Body of pancreas (tissue), 4 donors: ENCODE results near the gene FOSL1. TPM values are rescaled to one million over a fixed set of nuclear protein-coding genes. Genes with fewer than 3 reads are reported as not detected.

Source experiments
- ATAC-seq: fragments of 150-250 bp; one replicate; pipeline ENCODE4 v1.9.1; 2016
- DNase-seq, 4 donors: peaks; one replicate each; pipeline ENCODE4 v3.0.0-alpha.2; 2019
- H3K27ac ChIP-seq, 4 donors: fragments of 200-600 bp; sonication (generic); 1 replicate in 3 of 4; 2 replicates in 1 of 4; pipeline versions ENCODE4 v1.5.1 to v1.6.1; 2016 to 2019; ENCODE audit warnings: mild to moderate bottlenecking in 1 of 4, mixed read lengths in 1 of 4, moderate library complexity in 1 of 4
- H3K27me3 ChIP-seq, 2 donors: fragments of 200-600 bp; sonication (generic); one replicate each; pipeline ENCODE4 v1.6.0; 2016; ENCODE audit warnings: mild to moderate bottlenecking in 1 of 2
- H3K36me3 ChIP-seq, 2 donors: fragments of 200-600 bp; sonication (generic); replicated peaks in 1 of 2; 2 replicates each; pipeline ENCODE4 v1.5.1; 2016; ENCODE audit warnings: low read depth in 2 of 2; ENCODE audit not compliant: insufficient read depth in 1 of 2
- H3K4me1 ChIP-seq: fragments of 200-600 bp; sonication (generic); one replicate; pipeline ENCODE4 v1.6.0; 2016
- H3K4me3 ChIP-seq, 2 donors: fragments of 200-600 bp; sonication (generic); 1 replicate in 1 of 2; 2 replicates in 1 of 2; pipeline ENCODE4 v1.5.1; 2016 to 2019
- H3K9me3 ChIP-seq, 3 donors: fragments of 200-600 bp; sonication (generic); 1 replicate in 2 of 3; 2 replicates in 1 of 3; pipeline ENCODE4 v1.5.1; 2016
- CTCF ChIP-seq, 7 experiments: fragments of 450-650 bp in 4 of 7; fragments of 200-600 bp in 3 of 7; sonication (generic) in 3 of 7; IDR thresholded peaks; one replicate each; pipeline ENCODE4 v1.5.1; 2016 to 2019; ENCODE audit warnings: antibody characterized with exemption in 7 of 7
- POLR2A ChIP-seq, 3 donors: fragments of 450-650 bp; IDR thresholded peaks; one replicate each; pipeline ENCODE4 v1.6.1; 2016; ENCODE audit warnings: antibody characterized with exemption in 3 of 3, mild to moderate bottlenecking in 2 of 3
- WGBS, 2 donors: methylation state at CpG; one replicate each; pipeline ENCODE4 v1.1.5; 2017; 5-methylcytosine and 5-hydroxymethylcytosine counted together
- intact Hi-C: fragments of 100-400 bp; cut with DNase I; formaldehyde crosslinking; loops from one replicate; pipeline ENCODE4 v1.15.1; 2023
- total RNA-seq, 2 donors: library from RNA; depleted of rRNA; stranded (reverse); fragments of >200 nt; gene quantifications; one replicate each; pipeline ENCODE4 v1.1.0, GENCODE V29; 2016

Gene FOSL1
- total RNA-seq, 2 donors from 2014 or later, result 0.52 to 17.8 TPM

- ATAC-seq (no peak), DNase-seq (no peak)
- H3K4me1 ChIP-seq, result peaks cover 14% of the 10 kb centered on the region
- H3K4me3 ChIP-seq, result no peak overlapping the region
- intact Hi-C loops, result no loop called here
- no peaks in the 10 kb centered on the region for H3K36me3 ChIP-seq
- peaks cover 0 to 11% of the 10 kb centered on the region in 2 donors for H3K27me3 ChIP-seq
- TF ChIP-seq CTCF (IDR thresholded peaks at IDR 0.05) (no peak), POLR2A (IDR thresholded peaks at IDR 0.05) (no peak)
- H3K27ac ChIP-seq, result peak overlapping the region in 2 of 4 donors; percentile 48 to 66
- no peaks in the 10 kb centered on the region for H3K9me3 ChIP-seq
- WGBS, 2 donors, result 74 to 86% methylated on average over 11 of the region's 11 CpGs
Observed at GRCh38 chr11:65900899-65901180, 652 bp upstream of the FOSL1 start.

GRCh38 chr11:65899356-65900124 lies 648 bp downstream of the FOSL1 start:
- Histone ChIP-seq H3K27ac (peak overlapping the region in 3 of 4 donors; percentile 24 to 66 (median 48)), H3K4me3 (no peak overlapping the region), H3K9me3 (no peaks in the 10 kb centered on the region), H3K4me1 (peaks cover 14% of the 10 kb centered on the region), H3K36me3 (no peaks in the 10 kb centered on the region), H3K27me3 (peaks cover 0 to 11% of the 10 kb centered on the region in 2 donors)
- DNase-seq, result peak; percentile 45 to 58 (median 52)
- TF ChIP-seq CTCF (IDR thresholded peaks at IDR 0.05) (no peak), POLR2A (IDR thresholded peaks at IDR 0.05) (peak in 2 of 3 donors; percentile 9 to 12)
- peak; percentile 37 for ATAC-seq
- WGBS, 2 donors, result 0 to 4% methylated on average over 3 to 77 of the region's 78 CpGs
- intact Hi-C loops, result no loop called here

- Histone ChIP-seq H3K27me3 (peaks cover 0 to 11% of the 10 kb centered on the region in 2 donors), H3K27ac (no peak overlapping the region), H3K9me3 (no peaks in the 10 kb centered on the region), H3K4me3 (no peak overlapping the region), H3K4me1 (peaks cover 14% of the 10 kb centered on the region), H3K36me3 (no peaks in the 10 kb centered on the region)
- TF ChIP-seq POLR2A (IDR thresholded peaks at IDR 0.05) (no peak), CTCF (IDR thresholded peaks at IDR 0.05) (no peak)
- DNase-seq (no peak), ATAC-seq (no peak)
- 52 to 65% methylated on average over 10 to 16 of the region's 28 CpGs for WGBS, 2 donors
- intact Hi-C loops, result no loop called here
Observed at GRCh38 chr11:65898656-65899355, 1.4 kb downstream of the FOSL1 start.

- peaks cover 17% of the 10 kb centered on the region for H3K4me1 ChIP-seq
- no peaks in the 10 kb centered on the region for H3K9me3 ChIP-seq
- intact Hi-C loops, result no loop called here
- 87 to 88% methylated on average over 4 of the region's 4 CpGs for WGBS, 2 donors
- H3K4me3 ChIP-seq, result no peak overlapping the region
- TF ChIP-seq CTCF (IDR thresholded peaks at IDR 0.05) (no peak), POLR2A (IDR thresholded peaks at IDR 0.05) (no peak)
- H3K36me3 ChIP-seq, result no peaks in the 10 kb centered on the region
- H3K27me3 ChIP-seq, result peaks cover 0 to 11% of the 10 kb centered on the region in 2 donors
- no peak overlapping the region for H3K27ac ChIP-seq
- no peak for ATAC-seq
- no peak for DNase-seq
Observed at GRCh38 chr11:65897020-65897471, 3.1 kb downstream of the FOSL1 start.
